K562 (cell line): Measurements from ENCODE around the gene KRI1. TPM values are rescaled to one million over a fixed set of nuclear protein-coding genes. Genes with fewer than 3 reads are reported as not detected.

Experiments
- CCNT2 ChIP-seq: IDR thresholded peaks from 2 replicates; pipeline ENCODE4 v1.6.1; 2011; ENCODE audit warnings: borderline replicate concordance, low read depth, mild to moderate bottlenecking, moderate library complexity, mixed read lengths, low read length; ENCODE audit not compliant: insufficient read length; ENCODE audit errors: extremely low read depth
- CHCHD3 ChIP-seq: fragments of 250-450 bp; sonication (Bioruptor Pico); IDR thresholded peaks from 2 replicates; pipeline ENCODE4 v2.1.2; 2022; ENCODE audit warnings: mild to moderate bottlenecking
- CTBP1 ChIP-seq: fragments of 450-650 bp; IDR thresholded peaks from 2 replicates; pipeline ENCODE4 v1.6.1; 2016; ENCODE audit warnings: borderline replicate concordance
- HEY1 ChIP-seq: fragments of 250-450 bp; sonication (Bioruptor Pico); IDR thresholded peaks from 2 replicates; pipeline ENCODE4 v1.5.0; 2020; ENCODE audit warnings: mild to moderate bottlenecking, moderate library complexity, borderline replicate concordance
- HNRNPH1 ChIP-seq: fragments of 200-400 bp; formaldehyde crosslinking; optimal IDR thresholded peaks from 2 replicates; pipeline ENCODE3; 2017; ENCODE audit warnings: low read depth, mild to moderate bottlenecking, low read length, moderate library complexity
- MCM3 ChIP-seq: fragments of 450-650 bp; IDR thresholded peaks from 2 replicates; pipeline ENCODE4 v1.6.1; 2016
- MXI1 ChIP-seq: IDR thresholded peaks from 2 replicates; pipeline ENCODE4 v1.6.1; 2011; ENCODE audit warnings: low read depth, mild to moderate bottlenecking, improper control_type of control experiment, low read length
- MYNN ChIP-seq, 2 experiments: sonication (generic); formaldehyde crosslinking in 1 of 2; IDR thresholded peaks; 2 replicates each; pipeline versions ENCODE4 v1.5.0 to v1.6.1; 2016 to 2020; ENCODE audit warnings: antibody characterized with exemption in 1 of 2, missing genetic modification reagents in 1 of 2
- NR3C1 ChIP-seq: sonication (generic); formaldehyde crosslinking; IDR thresholded peaks from 2 replicates; pipeline ENCODE4 v1.8.1; 2022; ENCODE audit warnings: missing genetic modification reagents
- POLR2B ChIP-seq: fragments of 450-650 bp; IDR thresholded peaks from 2 replicates; pipeline ENCODE4 v1.6.1; 2018; ENCODE audit warnings: low read depth; ENCODE audit not compliant: partially characterized antibody
- SETDB1 ChIP-seq: IDR thresholded peaks from one replicate; pipeline ENCODE4 v1.6.1; 2012; ENCODE audit warnings: low read length, control low read depth, inconsistent platforms
- TGIF2 ChIP-seq: sonication (generic); formaldehyde crosslinking; IDR thresholded peaks from 2 replicates; pipeline ENCODE4 v1.8.1; 2022; ENCODE audit warnings: mild to moderate bottlenecking, missing genetic modification reagents, moderate library complexity
- ZNF217 ChIP-seq: sonication (generic); formaldehyde crosslinking; IDR thresholded peaks from 2 replicates; pipeline ENCODE4 v1.8.0; 2022; ENCODE audit warnings: mild to moderate bottlenecking, missing genetic modification reagents
- ZNF507 ChIP-seq: conservative IDR thresholded peaks from 2 replicates; pipeline ENCODE4 v1.6.1; 2017; ENCODE audit warnings: missing genetic modification characterization, missing compliant biosample characterization
- ZNF583 ChIP-seq: fragments of 250-450 bp; sonication (Bioruptor Pico); IDR thresholded peaks from 2 replicates; pipeline ENCODE4 v1.4.0; 2020
- polyA plus RNA-seq, 8 experiments: library from polyadenylated mRNA; depleted of rRNA in 4 of 8; stranded (reverse) in 5 of 8; unstranded in 3 of 8; fragments of >200 nt; fragmentation: Nextera tagmentation in 2 of 8; fragmentation: Illumina TruSeq in 1 of 8; extraction: Ambion mirVana in 2 of 8; extraction: Trizol in 1 of 8; gene quantifications; 2 replicates each; pipeline versions ENCODE4 v1.2.1 to v1.2.3, GENCODE V29; 2011 to 2014; ENCODE audit warnings: inconsistent platforms in 1 of 8, missing spikeins in 1 of 8
- total RNA-seq, 7 experiments: library from RNA; depleted of rRNA in 6 of 7; stranded (reverse); fragments of >200 nt in 6 of 7; fragmentation: Illumina TruSeq in 2 of 7; extraction: Trizol in 2 of 7; gene quantifications; 2 replicates each; pipeline versions ENCODE4 v1.2.1 to v1.2.3, GENCODE V29; 2011 to 2021; ENCODE audit warnings: low replicate concordance in 1 of 7
- TF ChIP-seq, protein P1 (sequence below), 2 experiments: fragments of 450-650 bp in 1 of 2; IDR thresholded peaks; 2 replicates each; pipeline ENCODE4 v1.6.1; 2011 to 2017; ENCODE audit warnings: low read depth in 2 of 2, antibody characterized with exemption in 1 of 2, borderline replicate concordance in 1 of 2, low read length in 1 of 2, mild to moderate bottlenecking in 1 of 2, mixed read lengths in 1 of 2; ENCODE audit not compliant: control insufficient read depth in 1 of 2
- TF ChIP-seq, protein P2 (sequence below): sonication (generic); formaldehyde crosslinking; IDR thresholded peaks from 2 replicates; pipeline ENCODE4 v1.8.0; 2022; ENCODE audit warnings: mild to moderate bottlenecking, missing genetic modification reagents, borderline replicate concordance
- TF ChIP-seq, protein P3 (sequence below), 2 experiments: fragments of 450-650 bp in 1 of 2; sonication (generic) in 1 of 2; formaldehyde crosslinking in 1 of 2; IDR thresholded peaks in 1 of 2; conservative IDR thresholded peaks in 1 of 2; 2 replicates each; pipeline versions ENCODE4 v1.6.1 to v1.8.1; 2016 to 2023; ENCODE audit warnings: mild to moderate bottlenecking in 2 of 2, moderate library complexity in 2 of 2, inconsistent platforms in 1 of 2, missing genetic modification reagents in 1 of 2
- TF ChIP-seq, protein P4 (sequence below): IDR thresholded peaks from 2 replicates; pipeline ENCODE4 v1.6.1; 2014; ENCODE audit warnings: antibody characterized with exemption

KRI1 gene
- total and polyA plus RNA-seq, 9 of the 15 experiments (the other 6 are each of a cell fraction or from before 2014, with no cell fraction given) = 1.1 to 50.7 (median 24.7) TPM

DNA sequence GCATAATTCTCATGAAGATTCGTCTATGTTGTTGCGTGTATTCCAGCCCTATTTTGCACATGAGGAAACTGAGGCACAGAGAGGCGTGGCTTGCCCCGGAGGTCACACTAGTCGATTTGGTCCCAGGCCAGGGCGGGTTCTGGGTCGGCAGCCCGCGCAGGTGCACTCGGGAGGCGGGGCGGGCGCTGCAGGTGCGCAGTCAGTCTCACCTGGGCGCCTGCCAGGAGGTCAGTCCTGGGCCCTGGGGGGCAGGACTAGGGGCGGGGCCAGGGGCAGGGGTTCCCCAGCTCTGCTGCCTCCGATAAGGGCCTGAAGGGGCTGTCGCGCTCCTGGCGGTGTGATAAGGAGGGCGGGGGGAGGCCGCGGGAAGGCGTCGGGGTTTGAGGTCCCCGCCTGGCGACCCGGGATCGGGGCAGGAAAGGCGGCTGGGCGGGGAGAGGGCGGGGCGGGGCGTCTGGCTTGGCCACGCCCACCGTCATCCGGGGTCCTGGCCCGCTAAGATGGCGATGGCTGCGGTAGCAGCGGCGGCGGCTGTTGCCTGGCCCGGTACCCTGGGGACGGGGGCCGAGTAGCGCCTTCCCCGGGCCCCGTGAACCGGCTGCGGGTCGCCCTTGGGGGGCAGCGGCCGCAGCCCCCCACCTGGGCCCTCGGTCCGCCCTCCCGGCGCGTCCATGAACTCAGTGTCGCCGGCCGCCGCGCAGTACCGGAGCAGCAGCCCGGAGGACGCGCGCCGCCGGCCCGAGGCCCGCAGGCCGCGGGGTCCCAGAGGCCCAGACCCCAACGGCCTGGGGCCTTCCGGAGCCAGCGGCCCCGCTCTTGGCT, 22.2 kb downstream of the KRI1 start, which contains the start of gene ATG4D (continued):
- TF ChIP-seq, protein P1, sequence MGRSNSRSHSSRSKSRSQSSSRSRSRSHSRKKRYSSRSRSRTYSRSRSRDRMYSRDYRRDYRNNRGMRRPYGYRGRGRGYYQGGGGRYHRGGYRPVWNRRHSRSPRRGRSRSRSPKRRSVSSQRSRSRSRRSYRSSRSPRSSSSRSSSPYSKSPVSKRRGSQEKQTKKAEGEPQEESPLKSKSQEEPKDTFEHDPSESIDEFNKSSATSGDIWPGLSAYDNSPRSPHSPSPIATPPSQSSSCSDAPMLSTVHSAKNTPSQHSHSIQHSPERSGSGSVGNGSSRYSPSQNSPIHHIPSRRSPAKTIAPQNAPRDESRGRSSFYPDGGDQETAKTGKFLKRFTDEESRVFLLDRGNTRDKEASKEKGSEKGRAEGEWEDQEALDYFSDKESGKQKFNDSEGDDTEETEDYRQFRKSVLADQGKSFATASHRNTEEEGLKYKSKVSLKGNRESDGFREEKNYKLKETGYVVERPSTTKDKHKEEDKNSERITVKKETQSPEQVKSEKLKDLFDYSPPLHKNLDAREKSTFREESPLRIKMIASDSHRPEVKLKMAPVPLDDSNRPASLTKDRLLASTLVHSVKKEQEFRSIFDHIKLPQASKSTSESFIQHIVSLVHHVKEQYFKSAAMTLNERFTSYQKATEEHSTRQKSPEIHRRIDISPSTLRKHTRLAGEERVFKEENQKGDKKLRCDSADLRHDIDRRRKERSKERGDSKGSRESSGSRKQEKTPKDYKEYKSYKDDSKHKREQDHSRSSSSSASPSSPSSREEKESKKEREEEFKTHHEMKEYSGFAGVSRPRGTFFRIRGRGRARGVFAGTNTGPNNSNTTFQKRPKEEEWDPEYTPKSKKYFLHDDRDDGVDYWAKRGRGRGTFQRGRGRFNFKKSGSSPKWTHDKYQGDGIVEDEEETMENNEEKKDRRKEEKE (IDR thresholded peaks at IDR 0.05; ENCODE audit: borderline replicate concordance in 1 of 2, control insufficient read depth in 1 of 2, low read depth in 2 of 2, low read length in 1 of 2) = no peak
- TF ChIP-seq CTBP1 (peak; percentile 75; the same call in 1 of the 2 replicates), SETDB1 (no peak), POLR2B (peak; percentile 63), MCM3 (no peak), ZNF507 (tag) (no peak), HEY1 (CRISPR knock-in tag) (no peak), MXI1 (no peak), NR3C1 (no peak), HNRNPH1 (no peak), CCNT2 (peak; percentile 99), ZNF217 (CRISPR knock-in tag) (no peak), CHCHD3 (CRISPR knock-in tag) (no peak), MYNN (IDR thresholded peaks at IDR 0.05) (peak; percentile 72), MYNN (CRISPR knock-in tag; IDR thresholded peaks at IDR 0.05) (no peak), ZNF583 (no peak), TGIF2 (CRISPR knock-in tag) (no peak)
- TF ChIP-seq, protein P2, sequence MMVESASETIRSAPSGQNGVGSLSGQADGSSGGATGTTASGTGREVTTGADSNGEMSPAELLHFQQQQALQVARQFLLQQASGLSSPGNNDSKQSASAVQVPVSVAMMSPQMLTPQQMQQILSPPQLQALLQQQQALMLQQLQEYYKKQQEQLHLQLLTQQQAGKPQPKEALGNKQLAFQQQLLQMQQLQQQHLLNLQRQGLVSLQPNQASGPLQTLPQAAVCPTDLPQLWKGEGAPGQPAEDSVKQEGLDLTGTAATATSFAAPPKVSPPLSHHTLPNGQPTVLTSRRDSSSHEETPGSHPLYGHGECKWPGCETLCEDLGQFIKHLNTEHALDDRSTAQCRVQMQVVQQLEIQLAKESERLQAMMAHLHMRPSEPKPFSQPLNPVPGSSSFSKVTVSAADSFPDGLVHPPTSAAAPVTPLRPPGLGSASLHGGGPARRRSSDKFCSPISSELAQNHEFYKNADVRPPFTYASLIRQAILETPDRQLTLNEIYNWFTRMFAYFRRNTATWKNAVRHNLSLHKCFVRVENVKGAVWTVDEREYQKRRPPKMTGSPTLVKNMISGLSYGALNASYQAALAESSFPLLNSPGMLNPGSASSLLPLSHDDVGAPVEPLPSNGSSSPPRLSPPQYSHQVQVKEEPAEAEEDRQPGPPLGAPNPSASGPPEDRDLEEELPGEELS (CRISPR knock-in tag) = no peak
- TF ChIP-seq, protein P3, sequence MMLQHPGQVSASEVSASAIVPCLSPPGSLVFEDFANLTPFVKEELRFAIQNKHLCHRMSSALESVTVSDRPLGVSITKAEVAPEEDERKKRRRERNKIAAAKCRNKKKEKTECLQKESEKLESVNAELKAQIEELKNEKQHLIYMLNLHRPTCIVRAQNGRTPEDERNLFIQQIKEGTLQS (IDR thresholded peaks at IDR 0.05) = no peak
- TF ChIP-seq, protein P3 (CRISPR knock-in tag; conservative IDR thresholded peaks at IDR 0.05) = no peak
- TF ChIP-seq, protein P4, sequence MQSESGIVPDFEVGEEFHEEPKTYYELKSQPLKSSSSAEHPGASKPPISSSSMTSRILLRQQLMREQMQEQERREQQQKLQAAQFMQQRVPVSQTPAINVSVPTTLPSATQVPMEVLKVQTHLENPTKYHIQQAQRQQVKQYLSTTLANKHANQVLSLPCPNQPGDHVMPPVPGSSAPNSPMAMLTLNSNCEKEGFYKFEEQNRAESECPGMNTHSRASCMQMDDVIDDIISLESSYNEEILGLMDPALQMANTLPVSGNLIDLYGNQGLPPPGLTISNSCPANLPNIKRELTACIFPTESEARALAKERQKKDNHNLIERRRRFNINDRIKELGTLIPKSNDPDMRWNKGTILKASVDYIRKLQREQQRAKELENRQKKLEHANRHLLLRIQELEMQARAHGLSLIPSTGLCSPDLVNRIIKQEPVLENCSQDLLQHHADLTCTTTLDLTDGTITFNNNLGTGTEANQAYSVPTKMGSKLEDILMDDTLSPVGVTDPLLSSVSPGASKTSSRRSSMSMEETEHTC = no peak
